ENCODE measurements around the gene FOXP1. TPM values are rescaled to one million over a fixed set of nuclear protein-coding genes. Genes with fewer than 3 reads are reported as not detected.

Gene FOXP1
- total and polyA plus RNA-seq, 2 experiments from 2014 or later = 121 to 132 TPM

GRCh38 chr3:71575433-71575832, 8.1 kb downstream of the FOXP1 start:
- Histone ChIP-seq H3K27ac (no peak overlapping the region), H3K27me3 (no peaks in the 10 kb centered on the region), H3K9me3 (ENCODE audit: low read depth) (no peaks in the 10 kb centered on the region), H3K4me1 (ENCODE audit: low read depth) (peaks cover 35% of the 10 kb centered on the region), H3K4me3 (no peak overlapping the region), H3K36me3 (no peaks in the 10 kb centered on the region)
- TF ChIP-seq CTCF (IDR thresholded peaks at IDR 0.05; ENCODE audit: low read depth, low read length) = no peak
- no peak for DNase-seq (ENCODE audit: low read depth in 1 of 2, low spot score in 1 of 2)

GRCh38 chr3:71573181-71573580, 10.3 kb downstream of the FOXP1 start:
- no peak overlapping the region for H3K27ac ChIP-seq
- no peaks in the 10 kb centered on the region for H3K9me3 ChIP-seq (ENCODE audit: low read depth)
- peaks cover 13% of the 10 kb centered on the region for H3K4me1 ChIP-seq (ENCODE audit: low read depth)
- H3K4me3 ChIP-seq = no peak overlapping the region
- TF ChIP-seq CTCF (IDR thresholded peaks at IDR 0.05; ENCODE audit: low read depth, low read length) = no peak
- H3K36me3 ChIP-seq = no peaks in the 10 kb centered on the region
- no peak for DNase-seq (ENCODE audit: low read depth in 1 of 2, low spot score in 1 of 2)
- H3K27me3 ChIP-seq = no peaks in the 10 kb centered on the region

- Histone ChIP-seq H3K36me3 (no peaks in the 10 kb centered on the region), H3K27ac (no peak overlapping the region), H3K27me3 (no peaks in the 10 kb centered on the region), H3K4me1 (ENCODE audit: low read depth) (no peaks in the 10 kb centered on the region), H3K4me3 (no peak overlapping the region), H3K9me3 (ENCODE audit: low read depth) (no peaks in the 10 kb centered on the region)
- TF ChIP-seq CTCF (IDR thresholded peaks at IDR 0.05; ENCODE audit: low read depth, low read length) = no peak
- DNase-seq (ENCODE audit: low read depth in 1 of 2, low spot score in 1 of 2) = no peak
These were observed 13.0 kb downstream of the FOXP1 start for GRCh38 chr3:71570546-71570945.

GRCh38 chr3:71568207-71568606, 15.3 kb downstream of the FOXP1 start:
- Histone ChIP-seq H3K4me1 (ENCODE audit: low read depth) (no peaks in the 10 kb centered on the region), H3K27me3 (no peaks in the 10 kb centered on the region), H3K9me3 (ENCODE audit: low read depth) (no peaks in the 10 kb centered on the region), H3K27ac (no peak overlapping the region), H3K4me3 (no peak overlapping the region), H3K36me3 (no peaks in the 10 kb centered on the region)
- no peak for DNase-seq (ENCODE audit: low read depth in 1 of 2, low spot score in 1 of 2)
- TF ChIP-seq CTCF (IDR thresholded peaks at IDR 0.05; ENCODE audit: low read depth, low read length) = no peak

GRCh38 chr3:71566776-71567175, 16.8 kb downstream of the FOXP1 start:
- DNase-seq (ENCODE audit: low read depth in 1 of 2, low spot score in 1 of 2) = no peak
- TF ChIP-seq CTCF (IDR thresholded peaks at IDR 0.05; ENCODE audit: low read depth, low read length) = no peak

GRCh38 chr3:71565976-71566375, 17.6 kb downstream of the FOXP1 start:
- no peaks in the 10 kb centered on the region for H3K9me3 ChIP-seq (ENCODE audit: low read depth)
- no peak overlapping the region for H3K27ac ChIP-seq
- H3K27me3 ChIP-seq = no peaks in the 10 kb centered on the region
- H3K36me3 ChIP-seq = no peaks in the 10 kb centered on the region
- H3K4me3 ChIP-seq = no peak overlapping the region
- no peak for DNase-seq (ENCODE audit: low read depth in 1 of 2, low spot score in 1 of 2)
- TF ChIP-seq CTCF (IDR thresholded peaks at IDR 0.05; ENCODE audit: low read depth, low read length) = no peak
- no peaks in the 10 kb centered on the region for H3K4me1 ChIP-seq (ENCODE audit: low read depth)

More at GRCh38 chr3:71566776-71567175, 16.8 kb downstream of the FOXP1 start:
- no peaks in the 10 kb centered on the region for H3K36me3 ChIP-seq
- no peak overlapping the region for H3K27ac ChIP-seq
- H3K4me3 ChIP-seq = no peak overlapping the region
- H3K27me3 ChIP-seq = no peaks in the 10 kb centered on the region
- no peaks in the 10 kb centered on the region for H3K9me3 ChIP-seq (ENCODE audit: low read depth)
- H3K4me1 ChIP-seq (ENCODE audit: low read depth) = no peaks in the 10 kb centered on the region

Measured in cardiac muscle cell (in vitro differentiated cells and primary cell).